ENCODE data around the gene THY1.

The THY1 gene

DNA sequence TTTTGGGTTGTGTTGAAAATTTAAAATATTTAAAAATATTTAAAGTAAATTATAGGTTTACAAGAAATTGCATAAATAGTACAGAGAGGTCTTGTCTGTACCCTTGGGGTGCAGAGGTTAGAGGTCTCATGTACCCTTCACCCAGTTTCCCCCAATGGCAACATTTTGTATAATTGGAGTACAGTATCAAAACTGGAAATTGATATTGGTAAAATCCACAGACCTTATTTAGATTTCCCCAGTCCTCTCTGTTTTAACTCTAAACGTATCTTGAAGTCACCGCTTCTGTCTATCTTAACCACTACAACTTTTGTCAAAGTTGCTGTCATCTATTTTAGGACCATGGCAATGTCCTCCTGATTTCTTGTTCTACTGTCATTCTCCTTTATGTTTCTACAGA, 10.9 kb downstream of the THY1 start:
- 86% methylated on average over 2 of the region's 2 CpGs for WGBS
- Histone ChIP-seq H2AFZ (ENCODE audit: low read depth, low read length) (no peak overlapping the region), H3K27ac (ENCODE audit: low read length, poor library complexity, severe bottlenecking) (no peak overlapping the region), H3K36me3 (ENCODE audit: control insufficient read depth in 1 of 2, insufficient read depth in 2 of 2, low read depth in 1 of 2, low read length in 2 of 2) (no peaks in the 10 kb centered on the region), H3K18ac (ENCODE audit: low read depth in 1 of 2, low read length in 2 of 2) (no peak overlapping the region), H3K23ac (ENCODE audit: low read length in 2 of 2) (no peak overlapping the region), H2BK120ac (ENCODE audit: low read depth, low read length) (no peak overlapping the region), H2AK5ac (ENCODE audit: low read length, severe bottlenecking) (no peak overlapping the region), H3K9me3 (ENCODE audit: control insufficient read depth, low read length) (no peaks in the 10 kb centered on the region), H3K79me1 (replicated peaks; ENCODE audit: low read length, poor library complexity, severe bottlenecking) (no peaks in the 10 kb centered on the region), H2BK12ac (ENCODE audit: low read length in 2 of 2) (no peak overlapping the region), H2BK15ac (ENCODE audit: low read depth, poor library complexity, severe bottlenecking) (no peak overlapping the region), H3K14ac (ENCODE audit: low read length in 2 of 2) (no peak overlapping the region), H3K4me3 (ENCODE audit: insufficient read depth in 1 of 2, low read depth in 1 of 2, low read length in 2 of 2) (no peak overlapping the region), H3K4ac (ENCODE audit: low read depth in 1 of 2, low read length in 2 of 2) (no peak overlapping the region), H2BK5ac (ENCODE audit: low read depth, low read length, poor library complexity, severe bottlenecking) (no peak overlapping the region), H3K4me1 (ENCODE audit: control insufficient read depth, insufficient read depth, low read depth, low read length) (no peaks in the 10 kb centered on the region), H4K91ac (ENCODE audit: low read length) (no peak overlapping the region), H3K9ac (ENCODE audit: low read length) (no peak overlapping the region), H3K4me2 (ENCODE audit: low read length, poor library complexity, severe bottlenecking) (no peak overlapping the region), H3K27me3 (ENCODE audit: control insufficient read depth in 1 of 2, insufficient read depth in 1 of 2, low read length in 2 of 2) (peaks cover 0 to 16% of the 10 kb centered on the region in 2 experiments), H4K8ac (ENCODE audit: low read length) (no peak overlapping the region)
- DNase-seq: no peak

DNA sequence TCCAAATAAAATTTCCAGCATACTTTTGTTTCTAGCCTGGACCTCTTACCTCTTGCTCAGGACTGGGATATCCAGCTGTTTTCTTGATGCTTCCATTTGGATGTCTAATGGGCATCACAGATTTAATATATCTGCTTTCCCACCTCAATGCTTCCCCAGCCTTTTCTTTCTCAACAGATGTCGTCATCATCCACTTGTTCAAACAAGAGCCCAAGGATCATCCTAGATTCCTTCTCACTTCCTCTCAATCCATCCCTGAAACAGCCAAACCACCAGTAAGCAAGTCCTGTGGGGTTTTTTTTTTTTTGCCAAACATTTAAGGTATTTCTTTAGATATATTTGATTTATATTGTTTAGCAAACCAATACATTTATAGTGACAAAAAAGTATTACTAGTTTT, 12.5 kb downstream of the THY1 start:
- no peak overlapping the region for H2AFZ ChIP-seq (ENCODE audit: low read depth, low read length)
- H3K4me2 ChIP-seq (ENCODE audit: low read length, poor library complexity, severe bottlenecking): no peak overlapping the region
- no peaks in the 10 kb centered on the region for H3K79me1 ChIP-seq (replicated peaks; ENCODE audit: low read length, poor library complexity, severe bottlenecking)
- no peak for DNase-seq
- H3K4me3 ChIP-seq (ENCODE audit: insufficient read depth in 1 of 2, low read depth in 1 of 2, low read length in 2 of 2): no peak overlapping the region
- no peaks in the 10 kb centered on the region for H3K36me3 ChIP-seq (ENCODE audit: control insufficient read depth in 1 of 2, insufficient read depth in 2 of 2, low read depth in 1 of 2, low read length in 2 of 2)
- H3K27ac ChIP-seq (ENCODE audit: low read length, poor library complexity, severe bottlenecking): no peak overlapping the region
- WGBS: 88% methylated on average over 1 of the region's 1 CpG
- H4K91ac ChIP-seq (ENCODE audit: low read length): no peak overlapping the region
- H3K18ac ChIP-seq (ENCODE audit: low read depth in 1 of 2, low read length in 2 of 2): no peak overlapping the region
- no peak overlapping the region for H3K23ac ChIP-seq (ENCODE audit: low read length in 2 of 2)
- H3K9me3 ChIP-seq (ENCODE audit: control insufficient read depth, low read length): no peaks in the 10 kb centered on the region
- H3K4me1 ChIP-seq (ENCODE audit: control insufficient read depth, insufficient read depth, low read depth, low read length): no peaks in the 10 kb centered on the region
- no peak overlapping the region for H2BK5ac ChIP-seq (ENCODE audit: low read depth, low read length, poor library complexity, severe bottlenecking)
- no peak overlapping the region for H3K14ac ChIP-seq (ENCODE audit: low read length in 2 of 2)
- H3K4ac ChIP-seq (ENCODE audit: low read depth in 1 of 2, low read length in 2 of 2): no peak overlapping the region
- no peak overlapping the region for H4K8ac ChIP-seq (ENCODE audit: low read length)
- no peak overlapping the region for H2BK15ac ChIP-seq (ENCODE audit: low read depth, poor library complexity, severe bottlenecking)
- H2BK120ac ChIP-seq (ENCODE audit: low read depth, low read length): no peak overlapping the region
- no peak overlapping the region for H2BK12ac ChIP-seq (ENCODE audit: low read length in 2 of 2)
- peaks cover 0 to 16% of the 10 kb centered on the region in 2 experiments for H3K27me3 ChIP-seq (ENCODE audit: control insufficient read depth in 1 of 2, insufficient read depth in 1 of 2, low read length in 2 of 2)
- no peak overlapping the region for H3K9ac ChIP-seq (ENCODE audit: low read length)
- H2AK5ac ChIP-seq (ENCODE audit: low read length, severe bottlenecking): no peak overlapping the region

DNA sequence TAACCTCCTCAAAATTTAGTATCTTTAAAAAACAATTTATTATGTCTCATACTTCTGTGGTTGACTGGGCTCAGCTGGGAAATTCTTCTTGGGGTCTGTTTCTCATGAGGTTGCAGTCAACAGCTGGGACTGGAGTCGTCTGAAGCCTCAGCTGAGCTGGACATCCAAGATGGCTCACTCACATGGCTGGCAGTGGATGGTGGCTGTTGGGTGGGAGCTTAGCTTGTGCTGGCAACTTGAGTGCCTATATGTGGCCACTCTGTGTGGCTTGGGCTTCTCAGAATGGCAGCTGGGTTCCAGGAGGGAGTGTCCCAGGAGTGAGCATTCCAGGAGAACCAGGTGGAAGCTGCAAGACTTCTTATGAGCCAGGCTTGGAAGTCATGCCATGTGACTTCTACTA, 13.2 kb downstream of the THY1 start:
- Histone ChIP-seq H2BK5ac (ENCODE audit: low read depth, low read length, poor library complexity, severe bottlenecking) (no peak overlapping the region), H2BK12ac (ENCODE audit: low read length in 2 of 2) (no peak overlapping the region), H3K36me3 (ENCODE audit: control insufficient read depth in 1 of 2, insufficient read depth in 2 of 2, low read depth in 1 of 2, low read length in 2 of 2) (no peaks in the 10 kb centered on the region), H3K23ac (ENCODE audit: low read length in 2 of 2) (no peak overlapping the region), H3K4ac (ENCODE audit: low read depth in 1 of 2, low read length in 2 of 2) (no peak overlapping the region), H3K9ac (ENCODE audit: low read length) (no peak overlapping the region), H4K91ac (ENCODE audit: low read length) (no peak overlapping the region), H3K27me3 (ENCODE audit: control insufficient read depth in 1 of 2, insufficient read depth in 1 of 2, low read length in 2 of 2) (peaks cover 0 to 16% of the 10 kb centered on the region in 2 experiments), H2BK120ac (ENCODE audit: low read depth, low read length) (no peak overlapping the region), H3K79me1 (replicated peaks; ENCODE audit: low read length, poor library complexity, severe bottlenecking) (no peaks in the 10 kb centered on the region), H3K4me2 (ENCODE audit: low read length, poor library complexity, severe bottlenecking) (no peak overlapping the region), H3K14ac (ENCODE audit: low read length in 2 of 2) (no peak overlapping the region), H3K18ac (ENCODE audit: low read depth in 1 of 2, low read length in 2 of 2) (no peak overlapping the region), H2AK5ac (ENCODE audit: low read length, severe bottlenecking) (no peak overlapping the region), H3K27ac (ENCODE audit: low read length, poor library complexity, severe bottlenecking) (no peak overlapping the region), H2BK15ac (ENCODE audit: low read depth, poor library complexity, severe bottlenecking) (no peak overlapping the region), H3K4me3 (ENCODE audit: insufficient read depth in 1 of 2, low read depth in 1 of 2, low read length in 2 of 2) (no peak overlapping the region), H3K9me3 (ENCODE audit: control insufficient read depth, low read length) (no peaks in the 10 kb centered on the region), H2AFZ (ENCODE audit: low read depth, low read length) (no peak overlapping the region), H3K4me1 (ENCODE audit: control insufficient read depth, insufficient read depth, low read depth, low read length) (no peaks in the 10 kb centered on the region), H4K8ac (ENCODE audit: low read length) (no peak overlapping the region)
- no peak for DNase-seq
- WGBS: 83% methylated on average over 1 of the region's 1 CpG

DNA sequence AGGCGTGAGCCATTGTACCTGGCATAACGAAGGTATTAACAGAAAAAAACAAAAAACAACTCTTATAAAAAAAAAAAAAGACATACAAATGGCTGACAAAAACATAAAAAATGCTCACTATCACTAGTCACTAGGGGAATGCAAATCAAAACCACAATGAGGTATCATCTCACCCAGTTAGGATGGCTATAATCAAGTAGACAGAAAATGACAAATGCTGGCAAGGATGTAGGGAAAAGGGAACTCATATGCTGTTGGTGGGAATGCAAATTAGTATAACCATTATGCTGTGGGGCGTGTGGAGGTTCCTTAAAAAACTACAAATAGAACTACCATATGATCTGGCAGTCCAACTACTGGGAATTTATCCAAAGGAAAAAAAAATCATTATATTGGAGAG, 17.0 kb downstream of the THY1 start:
- Histone ChIP-seq H3K79me1 (replicated peaks; ENCODE audit: low read length, poor library complexity, severe bottlenecking) (no peaks in the 10 kb centered on the region), H2AK5ac (ENCODE audit: low read length, severe bottlenecking) (no peak overlapping the region), H2BK120ac (ENCODE audit: low read depth, low read length) (no peak overlapping the region), H3K4me1 (ENCODE audit: control insufficient read depth, insufficient read depth, low read depth, low read length) (no peaks in the 10 kb centered on the region), H4K91ac (ENCODE audit: low read length) (no peak overlapping the region), H3K4ac (ENCODE audit: low read depth in 1 of 2, low read length in 2 of 2) (no peak overlapping the region), H3K4me2 (ENCODE audit: low read length, poor library complexity, severe bottlenecking) (no peak overlapping the region), H3K9me3 (ENCODE audit: control insufficient read depth, low read length) (peaks cover 15% of the 10 kb centered on the region), H3K14ac (ENCODE audit: low read length in 2 of 2) (no peak overlapping the region), H3K27ac (ENCODE audit: low read length, poor library complexity, severe bottlenecking) (no peak overlapping the region), H2AFZ (ENCODE audit: low read depth, low read length) (no peak overlapping the region), H2BK5ac (ENCODE audit: low read depth, low read length, poor library complexity, severe bottlenecking) (no peak overlapping the region), H3K18ac (ENCODE audit: low read depth in 1 of 2, low read length in 2 of 2) (no peak overlapping the region), H4K8ac (ENCODE audit: low read length) (no peak overlapping the region), H3K36me3 (ENCODE audit: control insufficient read depth in 1 of 2, insufficient read depth in 2 of 2, low read depth in 1 of 2, low read length in 2 of 2) (no peaks in the 10 kb centered on the region), H2BK12ac (ENCODE audit: low read length in 2 of 2) (no peak overlapping the region), H3K9ac (ENCODE audit: low read length) (no peak overlapping the region), H2BK15ac (ENCODE audit: low read depth, poor library complexity, severe bottlenecking) (no peak overlapping the region), H3K23ac (ENCODE audit: low read length in 2 of 2) (no peak overlapping the region), H3K27me3 (ENCODE audit: control insufficient read depth in 1 of 2, insufficient read depth in 1 of 2, low read length in 2 of 2) (peaks cover 7 to 16% of the 10 kb centered on the region in 2 experiments), H3K4me3 (ENCODE audit: insufficient read depth in 1 of 2, low read depth in 1 of 2, low read length in 2 of 2) (no peak overlapping the region)
- 90% methylated on average over 2 of the region's 3 CpGs for WGBS
- DNase-seq: no peak

All from mesenchymal stem cell (in vitro differentiated cells and primary cell).